Measurements from ENCODE around the gene ATL2.

Gene ATL2

DNA sequence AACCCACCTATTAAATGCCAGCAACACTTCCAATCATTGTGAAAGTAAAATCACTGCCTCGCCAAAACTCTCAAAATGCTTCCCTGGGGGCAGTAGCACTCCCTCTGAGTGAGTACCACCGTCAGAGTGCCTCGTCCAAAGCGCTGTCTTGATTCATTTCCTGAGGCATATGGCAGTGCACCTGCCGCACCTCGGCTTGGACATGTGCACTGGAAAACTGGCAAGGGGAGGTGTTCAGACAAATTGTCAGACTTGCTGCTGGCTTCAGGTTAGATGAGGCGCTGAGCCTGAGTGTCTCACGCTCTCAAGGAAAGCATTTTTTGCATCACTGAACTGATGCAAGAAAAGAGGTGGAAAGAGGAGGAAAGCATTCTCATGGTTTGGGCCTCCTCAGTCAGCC is 132.8 kb downstream of the ATL2 start:
- DNase-seq, result no peak

All from fibroblast of skin of abdomen (primary cell).